HL-60 (cell line): ENCODE measurements around the gene LRRC42.

ENCODE experiments used
- DNase-seq, 2 experiments: peaks; one replicate each; pipeline ENCODE4 v3.0.0-alpha.2; 2010 to 2020; ENCODE audit warnings: low read depth in 1 of 2, low spot score in 1 of 2
- H3K27ac ChIP-seq: fragments of 250-450 bp; sonication (Bioruptor Pico); replicated peaks from 2 replicates; pipeline ENCODE4 v1.5.1; 2020; ENCODE audit warnings: mild to moderate bottlenecking, moderate library complexity
- H3K27me3 ChIP-seq: fragments of 250-450 bp; sonication (Bioruptor Pico); 2 replicates; pipeline ENCODE4 v1.5.1; 2021; ENCODE audit warnings: mild to moderate bottlenecking, moderate library complexity; ENCODE audit not compliant: insufficient read depth, poor library complexity, severe bottlenecking
- H3K4me3 ChIP-seq: replicated peaks from 2 replicates; pipeline ENCODE4 v1.5.1; 2011; ENCODE audit warnings: mild to moderate bottlenecking, control low read depth, low read length; ENCODE audit not compliant: insufficient read depth
- GABPA ChIP-seq: IDR thresholded peaks from 2 replicates; pipeline ENCODE4 v1.6.1; 2012; ENCODE audit warnings: low read depth
- POLR2AphosphoS5 ChIP-seq: IDR thresholded peaks from 2 replicates; pipeline ENCODE4 v1.6.1; 2012; ENCODE audit warnings: low read depth
- SPI1 ChIP-seq: IDR thresholded peaks from 2 replicates; pipeline ENCODE4 v1.6.1; 2012; ENCODE audit warnings: low read depth, mild to moderate bottlenecking, borderline replicate concordance
- TF ChIP-seq, protein P1 (sequence below): IDR thresholded peaks from 2 replicates; pipeline ENCODE4 v1.6.1; 2012; ENCODE audit warnings: low read depth; ENCODE audit not compliant: insufficient replicate concordance
- TF ChIP-seq, protein P2 (sequence below): IDR thresholded peaks from one replicate; pipeline ENCODE4 v1.5.1; 2011; ENCODE audit warnings: low read length, control low read depth, inconsistent platforms; ENCODE audit not compliant: insufficient read depth

LRRC42 gene

DNA sequence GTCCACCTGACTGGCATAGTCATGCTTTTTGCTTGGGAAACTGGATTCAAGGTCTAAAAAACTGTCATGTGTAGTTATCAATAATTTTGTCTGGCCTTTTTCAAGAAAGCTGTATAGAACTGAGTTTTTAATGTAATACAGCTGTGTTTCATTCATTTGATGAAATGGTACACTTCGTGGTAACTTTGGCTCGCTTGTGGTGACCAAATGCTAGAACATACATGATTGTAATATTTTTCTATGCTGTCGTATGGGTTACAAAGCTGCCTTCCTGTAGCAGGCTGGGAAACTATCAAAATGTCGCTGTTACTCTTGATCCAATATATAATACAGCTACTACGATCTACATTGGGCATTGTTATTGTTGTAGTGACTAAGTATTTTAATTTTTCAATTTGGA lies 2.1 kb downstream of the LRRC42 start:
- Histone ChIP-seq H3K27ac (no peak overlapping the region), H3K4me3 (no peak overlapping the region), H3K27me3 (no peaks in the 10 kb centered on the region)
- TF ChIP-seq, protein P1, sequence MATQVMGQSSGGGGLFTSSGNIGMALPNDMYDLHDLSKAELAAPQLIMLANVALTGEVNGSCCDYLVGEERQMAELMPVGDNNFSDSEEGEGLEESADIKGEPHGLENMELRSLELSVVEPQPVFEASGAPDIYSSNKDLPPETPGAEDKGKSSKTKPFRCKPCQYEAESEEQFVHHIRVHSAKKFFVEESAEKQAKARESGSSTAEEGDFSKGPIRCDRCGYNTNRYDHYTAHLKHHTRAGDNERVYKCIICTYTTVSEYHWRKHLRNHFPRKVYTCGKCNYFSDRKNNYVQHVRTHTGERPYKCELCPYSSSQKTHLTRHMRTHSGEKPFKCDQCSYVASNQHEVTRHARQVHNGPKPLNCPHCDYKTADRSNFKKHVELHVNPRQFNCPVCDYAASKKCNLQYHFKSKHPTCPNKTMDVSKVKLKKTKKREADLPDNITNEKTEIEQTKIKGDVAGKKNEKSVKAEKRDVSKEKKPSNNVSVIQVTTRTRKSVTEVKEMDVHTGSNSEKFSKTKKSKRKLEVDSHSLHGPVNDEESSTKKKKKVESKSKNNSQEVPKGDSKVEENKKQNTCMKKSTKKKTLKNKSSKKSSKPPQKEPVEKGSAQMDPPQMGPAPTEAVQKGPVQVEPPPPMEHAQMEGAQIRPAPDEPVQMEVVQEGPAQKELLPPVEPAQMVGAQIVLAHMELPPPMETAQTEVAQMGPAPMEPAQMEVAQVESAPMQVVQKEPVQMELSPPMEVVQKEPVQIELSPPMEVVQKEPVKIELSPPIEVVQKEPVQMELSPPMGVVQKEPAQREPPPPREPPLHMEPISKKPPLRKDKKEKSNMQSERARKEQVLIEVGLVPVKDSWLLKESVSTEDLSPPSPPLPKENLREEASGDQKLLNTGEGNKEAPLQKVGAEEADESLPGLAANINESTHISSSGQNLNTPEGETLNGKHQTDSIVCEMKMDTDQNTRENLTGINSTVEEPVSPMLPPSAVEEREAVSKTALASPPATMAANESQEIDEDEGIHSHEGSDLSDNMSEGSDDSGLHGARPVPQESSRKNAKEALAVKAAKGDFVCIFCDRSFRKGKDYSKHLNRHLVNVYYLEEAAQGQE, result no peak
- TF ChIP-seq GABPA (no peak), POLR2AphosphoS5 (no peak), SPI1 (no peak)
- TF ChIP-seq, protein P2, sequence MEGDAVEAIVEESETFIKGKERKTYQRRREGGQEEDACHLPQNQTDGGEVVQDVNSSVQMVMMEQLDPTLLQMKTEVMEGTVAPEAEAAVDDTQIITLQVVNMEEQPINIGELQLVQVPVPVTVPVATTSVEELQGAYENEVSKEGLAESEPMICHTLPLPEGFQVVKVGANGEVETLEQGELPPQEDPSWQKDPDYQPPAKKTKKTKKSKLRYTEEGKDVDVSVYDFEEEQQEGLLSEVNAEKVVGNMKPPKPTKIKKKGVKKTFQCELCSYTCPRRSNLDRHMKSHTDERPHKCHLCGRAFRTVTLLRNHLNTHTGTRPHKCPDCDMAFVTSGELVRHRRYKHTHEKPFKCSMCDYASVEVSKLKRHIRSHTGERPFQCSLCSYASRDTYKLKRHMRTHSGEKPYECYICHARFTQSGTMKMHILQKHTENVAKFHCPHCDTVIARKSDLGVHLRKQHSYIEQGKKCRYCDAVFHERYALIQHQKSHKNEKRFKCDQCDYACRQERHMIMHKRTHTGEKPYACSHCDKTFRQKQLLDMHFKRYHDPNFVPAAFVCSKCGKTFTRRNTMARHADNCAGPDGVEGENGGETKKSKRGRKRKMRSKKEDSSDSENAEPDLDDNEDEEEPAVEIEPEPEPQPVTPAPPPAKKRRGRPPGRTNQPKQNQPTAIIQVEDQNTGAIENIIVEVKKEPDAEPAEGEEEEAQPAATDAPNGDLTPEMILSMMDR, result no peak
- no peak for DNase-seq

DNA sequence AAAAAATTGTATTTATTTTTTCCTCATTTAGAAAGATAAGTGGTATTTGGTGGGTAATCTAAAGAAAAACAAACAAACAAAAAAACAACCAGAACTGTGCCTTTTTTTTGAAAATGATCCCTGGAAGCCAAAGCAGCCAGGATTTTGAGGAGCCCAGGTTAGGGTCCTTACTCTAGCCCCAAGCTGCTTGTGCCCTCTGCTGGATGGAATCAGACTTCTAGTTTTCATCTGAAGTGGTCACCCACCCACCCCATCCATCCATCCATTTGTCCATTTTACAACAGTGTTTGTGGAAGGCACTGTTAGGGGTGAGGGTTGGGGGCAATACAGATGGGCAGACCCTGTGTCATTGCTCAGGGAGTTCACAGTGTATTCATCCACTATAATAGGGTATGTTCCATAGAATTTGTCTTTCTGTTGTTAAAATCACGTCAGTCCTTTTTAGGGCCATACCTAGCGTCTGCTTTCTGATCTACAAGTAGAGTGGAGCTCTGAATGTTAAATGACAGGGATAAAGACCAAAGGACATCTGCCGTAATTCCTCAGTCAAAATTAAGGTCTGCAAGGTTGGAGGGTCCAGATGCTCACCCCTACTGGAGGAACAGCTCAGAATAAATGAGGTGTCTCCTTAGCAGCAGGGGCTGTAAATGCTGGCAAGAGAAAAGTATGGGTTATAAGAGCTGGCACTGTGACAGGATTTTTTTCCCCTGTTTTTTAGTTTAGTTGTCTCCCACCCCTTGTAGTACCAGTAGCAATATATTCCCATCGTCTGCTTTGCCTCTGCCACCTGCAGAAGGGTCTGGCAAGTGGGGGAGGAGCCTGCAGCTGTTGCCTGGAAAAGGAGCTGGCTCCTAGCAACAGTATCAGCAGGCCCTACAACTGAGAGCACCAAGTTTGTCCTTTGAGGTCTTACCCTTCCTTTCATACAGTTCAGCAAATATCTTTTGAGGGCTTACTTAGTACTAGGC lies 3.2 kb downstream of the LRRC42 start:
- no peak overlapping the region for H3K4me3 ChIP-seq
- DNase-seq, result peak in 1 of 2 experiments; percentile 44
- TF ChIP-seq, protein P2, result peak; percentile 23
- TF ChIP-seq GABPA (no peak), SPI1 (no peak), POLR2AphosphoS5 (no peak)
- TF ChIP-seq, protein P1, result no peak
- no peaks in the 10 kb centered on the region for H3K27me3 ChIP-seq
- no peak overlapping the region for H3K27ac ChIP-seq

DNA sequence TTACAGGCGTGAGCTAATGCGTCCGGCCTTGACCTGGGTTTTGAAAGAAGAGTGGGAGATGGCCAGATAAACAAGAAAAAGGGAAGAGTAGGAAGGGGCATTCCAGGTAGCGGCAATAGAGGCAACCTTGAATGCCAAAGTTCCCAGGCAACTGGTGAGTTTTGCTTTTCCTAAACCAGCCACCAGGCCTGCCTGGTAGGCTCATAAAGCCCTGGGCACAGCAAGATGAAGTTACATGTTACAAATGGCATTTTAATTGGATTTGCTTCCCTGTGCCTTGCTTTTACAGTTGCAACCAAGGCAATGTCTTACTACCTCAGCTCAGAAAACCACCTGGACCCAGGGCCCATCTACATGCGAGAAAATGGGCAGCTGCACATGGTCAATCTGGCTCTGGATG lies 5.5 kb downstream of the LRRC42 start:
- no peaks in the 10 kb centered on the region for H3K27me3 ChIP-seq
- TF ChIP-seq SPI1, result no peak
- no peak overlapping the region for H3K27ac ChIP-seq
- H3K4me3 ChIP-seq, result no peak overlapping the region
- DNase-seq, result no peak

DNA sequence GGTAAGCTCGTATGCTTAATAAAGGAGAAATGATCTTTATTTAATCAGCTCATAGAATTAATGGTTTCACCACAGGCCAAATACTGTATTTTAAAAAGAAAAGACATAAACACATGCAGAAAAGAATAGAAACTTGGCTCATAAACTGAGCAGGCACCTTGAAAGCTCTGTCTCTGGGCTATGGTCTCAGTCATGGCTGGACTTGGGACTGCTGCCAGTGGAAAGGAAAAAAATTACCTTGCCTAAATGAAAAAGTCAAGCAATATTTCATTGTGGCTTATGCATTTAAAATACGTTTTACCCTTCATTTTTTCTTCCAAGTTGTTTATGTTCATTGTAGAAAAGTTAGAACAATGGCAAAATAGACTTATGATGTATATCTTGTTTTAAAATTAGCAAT lies 8.0 kb downstream of the LRRC42 start:
- DNase-seq, result no peak
- Histone ChIP-seq H3K4me3 (no peak overlapping the region), H3K27ac (no peak overlapping the region), H3K27me3 (no peaks in the 10 kb centered on the region)
- TF ChIP-seq POLR2AphosphoS5, result no peak
